A549 (cell line): ENCODE measurements around the gene FAM163B. TPM values are rescaled to one million over a fixed set of nuclear protein-coding genes. Genes with fewer than 3 reads are reported as not detected.

Source experiments
- ATAC-seq, 2 experiments: fragments of 200-7000 bp in 1 of 2; fragments of >200 bp in 1 of 2; cut with Nextera tagmentation in 1 of 2; cut with Tn5 transposase in 1 of 2; 3 replicates each; pipeline versions ENCODE4 v1.8.0 to v1.9.1; 2018 to 2020; ENCODE audit warnings: mild to moderate bottlenecking in 1 of 2, moderate library complexity in 1 of 2
- CTCF ChIA-PET: fragments of 300-600 bp; sonication (Branson Sonifier 250); formaldehyde crosslinking; extraction: SDS; loops from one replicate; lab custom pipeline; 2021; ENCODE audit warnings: antibody characterized with exemption, inconsistent platforms; lab: Yijun Ruan, JAX
- POLR2A ChIA-PET: fragments of 350-600 bp; formaldehyde crosslinking; extraction: SDS; loops from one replicate; lab custom pipeline; 2021; ENCODE audit warnings: antibody characterized with exemption, inconsistent platforms; lab: Yijun Ruan, JAX
- DNase-seq, 2 experiments: peaks; one replicate each; pipeline versions ENCODE4 v3.0.0 to v3.0.0-alpha.2; 2011 to 2016; ENCODE audit warnings: low read depth in 1 of 2, low spot score in 1 of 2
- FAIRE-seq: peaks from 2 replicates; lab custom pipeline; 2011; peaks lifted over from hg19 to GRCh38; lab: Jason Lieb, UNC
- H3K27ac ChIP-seq, 2 experiments: fragments of >200 bp; sonication (Bioruptor Twin); formaldehyde crosslinking; 3 replicates each; pipeline ENCODE4 v1.5.1; 2016 to 2017
- H3K4me1 ChIP-seq: fragments of >200 bp; sonication (Bioruptor Twin); formaldehyde crosslinking; 3 replicates; pipeline ENCODE4 v1.6.1; 2016
- H3K4me2 ChIP-seq: fragments of >200 bp; sonication (Bioruptor Twin); formaldehyde crosslinking; 3 replicates; pipeline ENCODE4 v1.6.1; 2016
- H3K4me3 ChIP-seq: fragments of >200 bp; sonication (Bioruptor Twin); formaldehyde crosslinking; 3 replicates; pipeline ENCODE4 v1.5.1; 2016
- H3K9me3 ChIP-seq: fragments of >200 bp; sonication (Bioruptor Twin); formaldehyde crosslinking; 3 replicates; pipeline ENCODE4 v1.6.1; 2016
- BHLHE40 ChIP-seq: IDR thresholded peaks from 2 replicates; pipeline ENCODE4 v1.6.1; 2012; ENCODE audit warnings: low read depth, low read length, inconsistent platforms
- EHMT2 ChIP-seq: fragments of 200-600 bp; sonication (generic); IDR thresholded peaks from 2 replicates; pipeline ENCODE4 v1.6.1; 2016; ENCODE audit warnings: antibody characterized with exemption, low read depth, mild to moderate bottlenecking, moderate library complexity
- ELK1 ChIP-seq: fragments of 150-350 bp; IDR thresholded peaks from 2 replicates; pipeline ENCODE4 v1.6.1; 2014; ENCODE audit warnings: low read depth, mild to moderate bottlenecking, low read length
- FOSB ChIP-seq: fragments of 250-450 bp; sonication (Bioruptor Pico); IDR thresholded peaks from 2 replicates; pipeline ENCODE4 v1.5.0; 2020; ENCODE audit warnings: mild to moderate bottlenecking, moderate library complexity
- FOXS1 ChIP-seq: fragments of 250-450 bp; sonication (Bioruptor Pico); IDR thresholded peaks from 2 replicates; pipeline ENCODE4 v1.5.0; 2020; ENCODE audit warnings: mild to moderate bottlenecking, moderate library complexity
- GATA3 ChIP-seq: IDR thresholded peaks from 2 replicates; pipeline ENCODE4 v1.6.1; 2012; ENCODE audit warnings: borderline replicate concordance
- HES2 ChIP-seq: fragments of >200 bp; sonication (Bioruptor Twin); formaldehyde crosslinking; IDR thresholded peaks from 2 replicates; pipeline ENCODE4 v1.6.1; 2016
- HOXB13 ChIP-seq: fragments of 250-450 bp; sonication (Bioruptor Pico); IDR thresholded peaks from 2 replicates; pipeline ENCODE4 v1.5.0; 2020; ENCODE audit warnings: low read depth, mild to moderate bottlenecking, moderate library complexity
- HOXB5 ChIP-seq: fragments of 250-450 bp; sonication (Bioruptor Pico); IDR thresholded peaks from 2 replicates; pipeline ENCODE4 v1.5.0; 2020; ENCODE audit warnings: mild to moderate bottlenecking, moderate library complexity
- JUNB ChIP-seq: fragments of >200 bp; sonication (Bioruptor Twin); formaldehyde crosslinking; IDR thresholded peaks from 2 replicates; pipeline ENCODE4 v1.6.1; 2016
- KDM1A ChIP-seq: fragments of 200-600 bp; sonication (generic); IDR thresholded peaks from 2 replicates; pipeline ENCODE4 v1.6.1; 2016; ENCODE audit warnings: low read depth, mild to moderate bottlenecking
- NR3C1 ChIP-seq: fragments of >200 bp; sonication (Bioruptor Twin); formaldehyde crosslinking; IDR thresholded peaks from 3 replicates; pipeline ENCODE4 v1.6.1; 2017
- PBX3 ChIP-seq: IDR thresholded peaks from 2 replicates; pipeline ENCODE4 v1.6.1; 2012
- REST ChIP-seq: fragments of 200-600 bp; sonication (generic); IDR thresholded peaks from 2 replicates; pipeline ENCODE4 v1.6.1; 2016; ENCODE audit warnings: antibody characterized with exemption, mild to moderate bottlenecking, moderate library complexity
- RFX5 ChIP-seq: fragments of 450-650 bp; IDR thresholded peaks from 2 replicates; pipeline ENCODE4 v1.7.1; 2014; ENCODE audit warnings: antibody characterized with exemption, mild to moderate bottlenecking, moderate library complexity
- ZFP36 ChIP-seq: fragments of 450-650 bp; IDR thresholded peaks from 2 replicates; pipeline ENCODE4 v1.6.1; 2014; ENCODE audit warnings: borderline replicate concordance; ENCODE audit not compliant: partially characterized antibody
- WGBS: methylation state at CpG from one replicate; pipeline ENCODE4 v1.1.6; 2017; ENCODE audit errors: missing lambda C conversion rate; 5-methylcytosine and 5-hydroxymethylcytosine counted together
- polyA plus RNA-seq, 4 experiments: library from polyadenylated mRNA; depleted of rRNA in 3 of 4; stranded (reverse); fragments of >200 nt; fragmentation: RNase III in 1 of 4; extraction: RNeasy Plus Mini Kit Qiagen cat#74134 plus additional on column Dnase treatment in 1 of 4; gene quantifications; 2 replicates in 3 of 4; 3 replicates in 1 of 4; pipeline ENCODE4 v1.2.3, GENCODE V29; 2011 to 2017
- TF ChIP-seq, protein P1 (sequence below): fragments of 250-450 bp; sonication (Bioruptor Pico); IDR thresholded peaks from 2 replicates; pipeline ENCODE4 v1.5.0; 2020; ENCODE audit warnings: low read depth, mild to moderate bottlenecking, moderate library complexity

Gene FAM163B
- polyA plus RNA-seq, 2 of the 4 experiments (the other 2 are of a cell fraction) = not detected

GRCh38 chr9:133568186-133568585 lies 41.0 kb downstream of the FAM163B start:
- H3K4me3 ChIP-seq = no peak overlapping the region
- POLR2A ChIA-PET = no interaction called here
- H3K9me3 ChIP-seq = no peaks in the 10 kb centered on the region
- H3K4me1 ChIP-seq = peaks cover 2% of the 10 kb centered on the region; the same call in 1 of the 3 replicates
- TF ChIP-seq ZFP36 (no peak), JUNB (no peak)
- DNase-seq = no peak
- no peak for FAIRE-seq
- WGBS = 84% methylated on average over 16 of the region's 33 CpGs
- ATAC-seq = no peak
- CTCF ChIA-PET = interaction anchor here (1.1 kb wide), 1 partner anchor 12 kb away, joined by 3 read pairs; no protein-coding TSS in a partner anchor
- no peak overlapping the region for H3K4me2 ChIP-seq
- H3K27ac ChIP-seq = no peak overlapping the region

- no peak for TF ChIP-seq REST
- no peak for TF ChIP-seq FOXS1 (CRISPR knock-in tag)
- TF ChIP-seq, protein P1, sequence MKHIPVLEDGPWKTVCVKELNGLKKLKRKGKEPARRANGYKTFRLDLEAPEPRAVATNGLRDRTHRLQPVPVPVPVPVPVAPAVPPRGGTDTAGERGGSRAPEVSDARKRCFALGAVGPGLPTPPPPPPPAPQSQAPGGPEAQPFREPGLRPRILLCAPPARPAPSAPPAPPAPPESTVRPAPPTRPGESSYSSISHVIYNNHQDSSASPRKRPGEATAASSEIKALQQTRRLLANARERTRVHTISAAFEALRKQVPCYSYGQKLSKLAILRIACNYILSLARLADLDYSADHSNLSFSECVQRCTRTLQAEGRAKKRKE (CRISPR knock-in tag) = no peak
- no peak for TF ChIP-seq NR3C1
- TF ChIP-seq HES2 = no peak
- no peak for TF ChIP-seq FOSB (CRISPR knock-in tag)
- no peak for TF ChIP-seq HOXB13 (CRISPR knock-in tag)
- no peak for TF ChIP-seq HOXB5 (CRISPR knock-in tag)
- no peak for TF ChIP-seq RFX5
- no peak for TF ChIP-seq GATA3
- no peak for TF ChIP-seq JUNB
- TF ChIP-seq ELK1 = no peak
- TF ChIP-seq KDM1A = no peak
- no peak for TF ChIP-seq BHLHE40
- TF ChIP-seq PBX3 = no peak
- no peak for TF ChIP-seq EHMT2
- no peak overlapping the region for H3K4me3 ChIP-seq
- ATAC-seq (no peak), FAIRE-seq (no peak), DNase-seq (no peak)
- H3K27ac ChIP-seq = no peak overlapping the region
- POLR2A ChIA-PET = no interaction called here
- CTCF ChIA-PET = interaction anchor here (1.5 kb wide), 1 partner anchor 14 kb away, joined by 4 read pairs; no protein-coding TSS in a partner anchor
- peaks cover 6% of the 10 kb centered on the region; the same call in 1 of the 3 replicates for H3K4me1 ChIP-seq
- no peak overlapping the region for H3K4me2 ChIP-seq
- 17% methylated on average over 2 of the region's 17 CpGs for WGBS
- H3K9me3 ChIP-seq = no peaks in the 10 kb centered on the region
Observed at GRCh38 chr9:133566817-133567216, 42.4 kb downstream of the FAM163B start.
